ENCODE data around the gene CAPN5.
A peak's percentile ranks its signal among the peaks of the same experiment; 100 is the strongest.

Gene CAPN5

GRCh38 chr11:77042111-77042726 lies 24.6 kb upstream of the CAPN5 start:
- WGBS (ENCODE audit: extremely low coverage, insufficient coverage, insufficient read length): no CpG with 5 or more reads among the region's 13 CpGs
- no peak overlapping the region for H2AFZ ChIP-seq (ENCODE audit: insufficient read depth, low read length, poor library complexity)

GRCh38 chr11:77044356-77044755 lies 22.4 kb upstream of the CAPN5 start:
- Histone ChIP-seq H2BK5ac (ENCODE audit: low read depth, low read length, poor library complexity) (no peak overlapping the region), H3K27ac (ENCODE audit: low read depth, low read length) (no peak overlapping the region), H3K79me2 (ENCODE audit: control insufficient read depth, insufficient read depth, low read length, poor library complexity) (no peaks in the 10 kb centered on the region), H3K18ac (ENCODE audit: low read length) (no peak overlapping the region), H3K14ac (ENCODE audit: low read length) (no peak overlapping the region), H4K12ac (ENCODE audit: low read depth, low read length) (no peak overlapping the region), H3K23ac (ENCODE audit: low read length) (no peak overlapping the region), H4K8ac (ENCODE audit: low read depth, low read length) (no peak overlapping the region), H3K36me3 (ENCODE audit: control insufficient read depth in 1 of 2, insufficient read depth in 2 of 2, low read length in 2 of 2) (no peaks in the 10 kb centered on the region), H3K79me1 (ENCODE audit: low read length) (no peaks in the 10 kb centered on the region), H3K4me3 (ENCODE audit: low read depth, low read length) (no peak overlapping the region), H3K4me1 (ENCODE audit: control insufficient read depth in 1 of 2, insufficient read depth in 2 of 2, low read length in 2 of 2) (peaks cover 6 to 9% of the 10 kb centered on the region in 2 experiments), H2AFZ (ENCODE audit: insufficient read depth, low read length, poor library complexity) (no peak overlapping the region), H3K4me2 (ENCODE audit: low read length) (no peak overlapping the region), H4K91ac (ENCODE audit: low read depth, low read length) (no peak overlapping the region), H3K9ac (ENCODE audit: low read length) (no peak overlapping the region), H3K27me3 (ENCODE audit: insufficient read depth, low read length) (peaks cover 13% of the 10 kb centered on the region), H2AK5ac (ENCODE audit: low read length) (no peak overlapping the region), H2BK120ac (ENCODE audit: insufficient read depth, low read length, poor library complexity) (no peak overlapping the region), H3K4ac (ENCODE audit: low read depth, low read length) (no peak overlapping the region), H2BK12ac (ENCODE audit: low read length) (no peak overlapping the region), H3K9me3 (ENCODE audit: insufficient read depth, low read depth, low read length) (peaks cover 8% of the 10 kb centered on the region)
- DNase-seq: no peak
- WGBS (ENCODE audit: extremely low coverage, insufficient coverage, insufficient read length): no CpG with 5 or more reads among the region's 2 CpGs

More at GRCh38 chr11:77042111-77042726, 24.6 kb upstream of the CAPN5 start:
- Histone ChIP-seq H3K79me2 (ENCODE audit: control insufficient read depth, insufficient read depth, low read length, poor library complexity) (no peaks in the 10 kb centered on the region), H3K23ac (ENCODE audit: low read length) (no peak overlapping the region), H3K18ac (ENCODE audit: low read length) (no peak overlapping the region), H3K4ac (ENCODE audit: low read depth, low read length) (no peak overlapping the region), H3K4me1 (ENCODE audit: control insufficient read depth in 1 of 2, insufficient read depth in 2 of 2, low read length in 2 of 2) (peaks cover 6 to 8% of the 10 kb centered on the region in 2 experiments), H2BK12ac (ENCODE audit: low read length) (no peak overlapping the region), H4K91ac (ENCODE audit: low read depth, low read length) (no peak overlapping the region), H3K79me1 (ENCODE audit: low read length) (no peaks in the 10 kb centered on the region), H3K14ac (ENCODE audit: low read length) (no peak overlapping the region), H2BK5ac (ENCODE audit: low read depth, low read length, poor library complexity) (no peak overlapping the region), H3K9ac (ENCODE audit: low read length) (no peak overlapping the region), H2BK120ac (ENCODE audit: insufficient read depth, low read length, poor library complexity) (no peak overlapping the region), H3K36me3 (ENCODE audit: control insufficient read depth in 1 of 2, insufficient read depth in 2 of 2, low read length in 2 of 2) (no peaks in the 10 kb centered on the region), H2AK5ac (ENCODE audit: low read length) (no peak overlapping the region), H4K12ac (ENCODE audit: low read depth, low read length) (no peak overlapping the region), H3K27ac (ENCODE audit: low read depth, low read length) (no peak overlapping the region), H3K27me3 (ENCODE audit: insufficient read depth, low read length) (peaks cover 17% of the 10 kb centered on the region), H3K4me2 (ENCODE audit: low read length) (no peak overlapping the region), H3K9me3 (ENCODE audit: insufficient read depth, low read depth, low read length) (peaks cover 13% of the 10 kb centered on the region), H4K8ac (ENCODE audit: low read depth, low read length) (no peak overlapping the region), H3K4me3 (ENCODE audit: low read depth, low read length) (no peak overlapping the region)
- no peak for DNase-seq

DNA sequence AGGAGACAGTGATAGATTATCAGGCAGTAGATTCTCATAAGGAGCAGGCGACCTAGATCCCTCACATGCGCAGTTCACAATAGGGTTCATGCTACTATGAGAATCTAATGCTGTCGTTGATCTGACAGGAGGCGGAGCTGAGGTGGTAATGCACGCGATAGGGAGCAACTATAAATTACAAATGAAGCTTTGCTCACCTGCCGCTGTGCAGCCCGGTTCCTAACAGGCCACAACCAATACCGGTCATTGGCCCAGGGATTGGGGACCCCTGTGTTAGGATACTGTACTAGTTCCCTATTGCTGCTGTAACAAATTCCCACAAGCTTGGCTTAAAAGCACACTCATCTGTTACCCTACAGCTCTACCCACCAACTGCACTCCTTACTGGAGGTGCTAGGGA lies 21.9 kb upstream of the CAPN5 start:
- Histone ChIP-seq H2BK120ac (ENCODE audit: insufficient read depth, low read length, poor library complexity) (no peak overlapping the region), H3K9me3 (ENCODE audit: insufficient read depth, low read depth, low read length) (peaks cover 7% of the 10 kb centered on the region), H3K4me2 (ENCODE audit: low read length) (no peak overlapping the region), H3K79me1 (ENCODE audit: low read length) (no peaks in the 10 kb centered on the region), H3K18ac (ENCODE audit: low read length) (no peak overlapping the region), H2AK5ac (ENCODE audit: low read length) (no peak overlapping the region), H3K4ac (ENCODE audit: low read depth, low read length) (no peak overlapping the region), H4K12ac (ENCODE audit: low read depth, low read length) (no peak overlapping the region), H3K14ac (ENCODE audit: low read length) (no peak overlapping the region), H2BK12ac (ENCODE audit: low read length) (no peak overlapping the region), H3K27ac (ENCODE audit: low read depth, low read length) (no peak overlapping the region), H3K27me3 (ENCODE audit: insufficient read depth, low read length) (peaks cover 8% of the 10 kb centered on the region), H3K4me3 (ENCODE audit: low read depth, low read length) (peak overlapping the region; percentile 14), H3K36me3 (ENCODE audit: control insufficient read depth in 1 of 2, insufficient read depth in 2 of 2, low read length in 2 of 2) (no peaks in the 10 kb centered on the region), H4K8ac (ENCODE audit: low read depth, low read length) (no peak overlapping the region), H3K79me2 (ENCODE audit: control insufficient read depth, insufficient read depth, low read length, poor library complexity) (no peaks in the 10 kb centered on the region), H3K9ac (ENCODE audit: low read length) (no peak overlapping the region), H3K4me1 (ENCODE audit: control insufficient read depth in 1 of 2, insufficient read depth in 2 of 2, low read length in 2 of 2) (peaks cover 6 to 8% of the 10 kb centered on the region in 2 experiments), H2BK5ac (ENCODE audit: low read depth, low read length, poor library complexity) (no peak overlapping the region), H2AFZ (ENCODE audit: insufficient read depth, low read length, poor library complexity) (no peak overlapping the region), H3K23ac (ENCODE audit: low read length) (no peak overlapping the region), H4K91ac (ENCODE audit: low read depth, low read length) (no peak overlapping the region)
- WGBS (ENCODE audit: extremely low coverage, insufficient coverage, insufficient read length): no CpG with 5 or more reads among the region's 9 CpGs
- DNase-seq: no peak

- Histone ChIP-seq H3K9me3 (ENCODE audit: insufficient read depth, low read depth, low read length) (no peaks in the 10 kb centered on the region), H2BK12ac (ENCODE audit: low read length) (no peak overlapping the region), H3K79me2 (ENCODE audit: control insufficient read depth, insufficient read depth, low read length, poor library complexity) (no peaks in the 10 kb centered on the region), H2BK120ac (ENCODE audit: insufficient read depth, low read length, poor library complexity) (no peak overlapping the region), H3K4me2 (ENCODE audit: low read length) (peak overlapping the region; percentile 35), H4K91ac (ENCODE audit: low read depth, low read length) (no peak overlapping the region), H4K12ac (ENCODE audit: low read depth, low read length) (no peak overlapping the region), H3K27me3 (ENCODE audit: insufficient read depth, low read length) (no peaks in the 10 kb centered on the region), H3K14ac (ENCODE audit: low read length) (no peak overlapping the region), H3K18ac (ENCODE audit: low read length) (no peak overlapping the region), H3K4me1 (ENCODE audit: control insufficient read depth in 1 of 2, insufficient read depth in 2 of 2, low read length in 2 of 2) (peaks cover 5 to 6% of the 10 kb centered on the region in 2 experiments), H2AK5ac (ENCODE audit: low read length) (no peak overlapping the region), H3K9ac (ENCODE audit: low read length) (no peak overlapping the region), H3K23ac (ENCODE audit: low read length) (no peak overlapping the region), H3K4ac (ENCODE audit: low read depth, low read length) (no peak overlapping the region), H3K4me3 (ENCODE audit: low read depth, low read length) (no peak overlapping the region), H3K36me3 (ENCODE audit: control insufficient read depth in 1 of 2, insufficient read depth in 2 of 2, low read length in 2 of 2) (no peaks in the 10 kb centered on the region), H3K27ac (ENCODE audit: low read depth, low read length) (no peak overlapping the region), H2AFZ (ENCODE audit: insufficient read depth, low read length, poor library complexity) (no peak overlapping the region), H2BK5ac (ENCODE audit: low read depth, low read length, poor library complexity) (no peak overlapping the region), H3K79me1 (ENCODE audit: low read length) (no peaks in the 10 kb centered on the region), H4K8ac (ENCODE audit: low read depth, low read length) (no peak overlapping the region)
- no CpG with 5 or more reads among the region's 39 CpGs for WGBS (ENCODE audit: extremely low coverage, insufficient coverage, insufficient read length)
- DNase-seq: peak in 1 of 2 donors; percentile 50
Observed at GRCh38 chr11:77046060-77046501, 20.7 kb upstream of the CAPN5 start.
